MG63 (cell line): ENCODE data around the gene ITSN1. TPM values are rescaled to one million over a fixed set of nuclear protein-coding genes. Genes with fewer than 3 reads are reported as not detected.

ENCODE experiments used
- DNase-seq: peaks from one replicate; pipeline ENCODE4 v3.0.0-alpha.2; 2020
- H3K27me3 ChIP-seq: fragments of 250-450 bp; sonication (Bioruptor Pico); 2 replicates; pipeline ENCODE4 v1.5.1; 2020; ENCODE audit warnings: mild to moderate bottlenecking, moderate library complexity
- H3K36me3 ChIP-seq: fragments of 250-450 bp; sonication (Bioruptor Pico); 2 replicates; pipeline ENCODE4 v1.5.1; 2020; ENCODE audit warnings: mild to moderate bottlenecking, moderate library complexity
- H3K4me3 ChIP-seq: fragments of 250-450 bp; sonication (Bioruptor Pico); 2 replicates; pipeline ENCODE4 v1.5.1; 2020; ENCODE audit warnings: mild to moderate bottlenecking, moderate library complexity
- H3K9me3 ChIP-seq: fragments of 250-450 bp; sonication (Bioruptor Pico); 2 replicates; pipeline ENCODE4 v1.5.1; 2020; ENCODE audit warnings: mild to moderate bottlenecking, moderate library complexity
- total RNA-seq: library from RNA; depleted of rRNA; stranded (reverse); fragments of >200 nt; shearing (Covaris generic); gene quantifications from 2 replicates; pipeline ENCODE4 v1.2.3, GENCODE V29; 2014; ENCODE audit warnings: low replicate concordance

The ITSN1 gene
- total RNA-seq, 1 experiment from 2014 or later, result 7.7 TPM

DNA sequence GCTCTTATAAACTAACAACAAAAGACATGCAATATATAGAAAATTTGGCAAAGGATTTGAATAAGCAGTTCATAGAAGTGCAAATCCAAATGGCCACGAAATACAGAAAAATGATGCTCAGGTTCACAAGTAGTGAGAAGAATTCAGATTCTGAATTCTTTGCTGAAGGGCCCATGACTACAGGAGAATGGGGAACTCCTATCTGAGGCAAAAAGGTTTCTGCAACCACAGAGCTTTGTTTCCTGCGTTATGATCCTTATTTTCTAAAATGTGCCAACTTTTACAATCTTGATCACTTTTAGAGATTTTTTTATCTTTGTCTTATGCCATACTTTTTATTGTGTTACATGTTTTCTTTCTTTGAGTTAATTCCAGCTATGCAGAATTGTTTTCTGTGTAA is 91.3 kb downstream of the ITSN1 start:
- no peaks in the 10 kb centered on the region for H3K27me3 ChIP-seq

DNA sequence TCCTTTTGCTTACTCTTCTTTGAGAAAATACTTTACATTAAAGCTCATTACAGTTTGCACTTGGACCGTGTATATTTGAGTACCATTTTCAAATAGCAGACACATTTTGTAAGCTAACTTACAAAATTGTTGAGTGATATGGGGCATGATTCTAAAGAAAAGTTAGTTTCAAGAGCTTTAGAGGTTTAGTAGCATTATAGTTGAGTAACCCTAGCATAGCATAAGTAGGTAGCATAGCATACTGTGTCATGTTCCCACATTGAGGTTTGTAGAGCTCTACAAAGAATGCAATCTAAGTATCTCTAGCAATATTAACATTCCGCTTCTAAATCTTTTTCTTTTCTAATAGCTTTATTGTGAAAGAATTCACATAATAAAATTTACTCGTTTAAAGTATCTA is 92.0 kb downstream of the ITSN1 start:
- Histone ChIP-seq H3K36me3 (no peaks in the 10 kb centered on the region; the same call in 1 of the 2 replicates), H3K9me3 (no peaks in the 10 kb centered on the region), H3K4me3 (no peak overlapping the region), H3K27me3 (no peaks in the 10 kb centered on the region)
- DNase-seq, result no peak

More for the DNA sequence above, 91.3 kb downstream of the ITSN1 start:
- DNase-seq, result no peak
- Histone ChIP-seq H3K9me3 (no peaks in the 10 kb centered on the region), H3K4me3 (no peak overlapping the region), H3K36me3 (no peaks in the 10 kb centered on the region)

DNA sequence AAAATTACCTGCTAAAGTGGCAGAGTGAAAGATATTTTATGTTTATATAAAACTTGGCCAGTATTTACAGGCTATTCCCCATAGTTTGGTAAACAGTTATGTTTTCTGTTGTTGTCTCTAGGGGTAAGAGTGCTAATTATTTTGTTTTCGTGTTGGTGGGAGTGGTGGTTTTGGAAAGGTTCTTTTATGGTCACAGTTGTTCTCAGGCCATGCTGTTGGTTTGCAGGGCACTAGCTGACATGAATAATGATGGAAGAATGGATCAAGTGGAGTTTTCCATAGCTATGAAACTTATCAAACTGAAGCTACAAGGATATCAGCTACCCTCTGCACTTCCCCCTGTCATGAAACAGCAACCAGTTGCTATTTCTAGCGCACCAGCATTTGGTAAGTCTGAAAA is 92.5 kb downstream of the ITSN1 start:
- H3K9me3 ChIP-seq, result no peaks in the 10 kb centered on the region
- DNase-seq, result no peak
- no peaks in the 10 kb centered on the region; the same call in 1 of the 2 replicates for H3K36me3 ChIP-seq
- H3K4me3 ChIP-seq, result no peak overlapping the region
- no peaks in the 10 kb centered on the region for H3K27me3 ChIP-seq

DNA sequence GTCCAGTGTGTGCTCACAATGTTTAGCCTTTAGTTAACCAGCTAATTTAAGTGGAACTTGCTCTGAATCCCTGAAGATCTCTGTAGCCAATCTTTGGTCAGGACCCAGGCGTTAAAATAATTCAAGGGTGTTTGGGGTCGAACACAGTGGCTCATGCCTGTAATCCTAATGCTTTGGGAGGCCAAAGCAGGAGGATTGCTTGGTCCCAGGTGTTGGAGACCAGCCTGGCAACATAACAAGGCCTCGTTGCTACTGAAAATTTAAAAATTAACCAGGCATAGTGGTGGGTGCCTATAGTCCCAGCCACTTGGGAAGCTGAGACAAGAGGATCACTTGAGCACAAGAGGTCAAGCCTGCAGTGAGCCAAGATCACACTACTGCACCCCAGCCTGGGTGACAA is 94.3 kb downstream of the ITSN1 start:
- no peaks in the 10 kb centered on the region; the same call in 1 of the 2 replicates for H3K36me3 ChIP-seq
- H3K27me3 ChIP-seq, result no peaks in the 10 kb centered on the region
- H3K9me3 ChIP-seq, result no peaks in the 10 kb centered on the region
- no peak for DNase-seq
- H3K4me3 ChIP-seq, result no peak overlapping the region

DNA sequence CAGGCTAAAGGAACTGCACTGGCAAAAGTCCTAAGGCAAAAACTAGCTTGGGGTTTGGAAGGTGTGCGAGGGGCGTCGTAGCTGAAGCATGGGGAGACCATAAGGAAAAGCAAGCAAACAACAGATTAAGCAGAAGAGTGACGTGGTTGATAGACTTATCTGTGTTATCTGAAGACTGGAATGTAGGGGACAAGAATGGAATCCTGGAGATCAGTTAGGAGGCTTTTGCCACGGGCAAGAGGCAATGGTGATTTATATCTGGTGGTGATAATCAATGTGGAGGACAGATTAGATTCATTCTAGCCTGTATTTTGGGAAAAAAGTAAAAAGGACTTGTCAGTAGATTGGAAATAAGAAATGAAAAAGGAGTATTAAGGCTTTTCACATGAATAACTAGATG is 97.4 kb downstream of the ITSN1 start:
- Histone ChIP-seq H3K36me3 (no peaks in the 10 kb centered on the region; the same call in 1 of the 2 replicates), H3K4me3 (no peak overlapping the region), H3K9me3 (no peaks in the 10 kb centered on the region), H3K27me3 (no peaks in the 10 kb centered on the region)
- no peak for DNase-seq

DNA sequence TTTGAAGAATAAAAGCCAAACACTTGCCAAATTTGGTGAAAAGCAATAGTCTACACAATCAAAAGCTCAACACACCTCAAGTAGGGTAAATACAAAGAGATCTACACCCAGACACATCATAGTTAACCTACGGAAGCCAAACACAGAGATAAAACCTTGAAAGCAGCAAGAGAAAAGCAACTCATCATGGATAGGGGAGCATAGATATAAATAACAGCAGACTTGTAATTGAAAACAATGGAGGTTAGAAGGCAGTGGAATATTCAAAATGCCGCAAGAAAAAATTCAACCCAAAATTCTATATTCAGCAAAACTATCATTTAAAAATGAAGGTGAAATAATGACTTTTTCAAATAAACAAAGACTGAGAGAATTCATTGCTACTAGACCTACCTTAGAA is 105.1 kb downstream of the ITSN1 start:
- Histone ChIP-seq H3K4me3 (no peak overlapping the region), H3K36me3 (peaks cover 11% of the 10 kb centered on the region; the same call in 1 of the 2 replicates), H3K27me3 (no peaks in the 10 kb centered on the region), H3K9me3 (peaks cover 20% of the 10 kb centered on the region)
- DNase-seq, result no peak

DNA sequence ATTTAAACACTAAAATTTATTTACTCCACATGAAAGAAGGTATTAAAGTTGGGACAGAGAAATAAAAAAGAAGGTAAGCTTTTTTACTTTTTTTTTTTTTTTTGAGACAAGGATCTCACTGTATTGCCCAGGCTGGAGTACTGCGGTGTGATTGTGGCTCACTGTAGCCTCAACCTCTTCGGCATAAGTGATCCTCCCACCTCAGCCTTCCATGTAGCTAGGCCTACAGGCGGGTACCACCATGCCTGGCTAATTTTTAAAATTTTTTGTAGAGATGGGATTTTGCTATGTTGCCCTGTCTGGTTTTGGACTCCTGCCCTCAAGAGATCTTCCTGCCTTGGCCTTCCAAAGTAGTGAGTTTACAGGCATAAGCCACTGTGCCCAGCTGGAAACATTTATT is 106.6 kb downstream of the ITSN1 start:
- peaks cover 11% of the 10 kb centered on the region; the same call in 1 of the 2 replicates for H3K36me3 ChIP-seq

DNA sequence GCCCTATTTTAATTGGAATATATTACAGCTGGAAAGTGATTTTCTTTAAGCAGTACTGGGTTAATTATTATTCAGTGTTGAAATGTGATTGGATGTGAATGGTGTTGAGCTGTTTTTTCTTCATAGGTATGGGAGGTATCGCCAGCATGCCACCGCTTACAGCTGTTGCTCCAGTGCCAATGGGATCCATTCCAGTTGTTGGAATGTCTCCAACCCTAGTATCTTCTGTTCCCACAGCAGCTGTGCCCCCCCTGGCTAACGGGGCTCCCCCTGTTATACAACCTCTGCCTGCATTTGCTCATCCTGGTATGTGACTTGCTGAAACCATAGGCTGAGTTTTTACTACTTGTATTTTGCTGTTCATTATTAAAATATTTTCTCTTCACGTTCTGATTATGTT is 107.7 kb downstream of the ITSN1 start:
- H3K27me3 ChIP-seq, result no peaks in the 10 kb centered on the region
- H3K36me3 ChIP-seq, result peaks cover 11% of the 10 kb centered on the region; the same call in 1 of the 2 replicates
- H3K4me3 ChIP-seq, result no peak overlapping the region
- H3K9me3 ChIP-seq, result peaks cover 20% of the 10 kb centered on the region
- DNase-seq, result no peak

More for the DNA sequence above, 106.6 kb downstream of the ITSN1 start:
- DNase-seq, result no peak
- Histone ChIP-seq H3K4me3 (no peak overlapping the region), H3K9me3 (peaks cover 20% of the 10 kb centered on the region), H3K27me3 (no peaks in the 10 kb centered on the region)

DNA sequence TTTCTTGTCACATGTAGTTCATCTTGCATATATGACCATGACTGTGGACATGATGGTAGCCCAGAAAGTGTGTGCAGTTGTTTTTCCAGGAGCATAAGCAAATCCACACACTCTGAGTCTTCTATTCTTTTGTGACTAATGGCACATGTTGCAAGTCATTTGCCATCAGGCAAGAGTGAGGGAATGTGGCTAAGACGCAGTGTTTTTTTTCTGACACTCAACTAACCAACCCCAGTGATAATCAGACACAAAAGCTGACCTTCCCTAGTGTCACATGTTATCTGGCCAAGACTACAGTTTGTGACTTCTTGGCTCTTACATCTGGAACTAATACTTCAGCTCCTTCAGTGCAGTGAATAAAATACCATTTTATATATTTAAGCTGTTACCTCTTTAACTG is 108.8 kb downstream of the ITSN1 start:
- Histone ChIP-seq H3K27me3 (no peaks in the 10 kb centered on the region), H3K36me3 (peaks cover 6% of the 10 kb centered on the region; the same call in 1 of the 2 replicates), H3K9me3 (peaks cover 20% of the 10 kb centered on the region), H3K4me3 (no peak overlapping the region)
- no peak for DNase-seq

DNA sequence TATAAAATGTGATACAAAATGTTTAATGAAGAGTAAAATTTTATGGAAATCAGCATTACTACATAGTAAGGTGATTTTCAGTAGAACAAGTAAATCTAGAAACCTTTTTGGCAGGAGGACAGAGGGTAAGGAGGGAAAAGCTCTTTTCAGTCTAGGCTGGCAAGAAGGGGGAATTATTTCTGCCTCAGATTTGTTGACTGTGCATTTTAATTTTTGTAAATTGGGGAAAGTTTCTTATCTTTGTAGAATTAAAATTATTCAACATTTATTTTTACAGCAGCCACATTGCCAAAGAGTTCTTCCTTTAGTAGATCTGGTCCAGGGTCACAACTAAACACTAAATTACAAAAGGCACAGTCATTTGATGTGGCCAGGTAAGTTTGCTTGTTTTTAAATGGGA is 109.2 kb downstream of the ITSN1 start:
- Histone ChIP-seq H3K9me3 (peaks cover 16% of the 10 kb centered on the region), H3K36me3 (peaks cover 6% of the 10 kb centered on the region; the same call in 1 of the 2 replicates), H3K27me3 (no peaks in the 10 kb centered on the region), H3K4me3 (no peak overlapping the region)
- no peak for DNase-seq

DNA sequence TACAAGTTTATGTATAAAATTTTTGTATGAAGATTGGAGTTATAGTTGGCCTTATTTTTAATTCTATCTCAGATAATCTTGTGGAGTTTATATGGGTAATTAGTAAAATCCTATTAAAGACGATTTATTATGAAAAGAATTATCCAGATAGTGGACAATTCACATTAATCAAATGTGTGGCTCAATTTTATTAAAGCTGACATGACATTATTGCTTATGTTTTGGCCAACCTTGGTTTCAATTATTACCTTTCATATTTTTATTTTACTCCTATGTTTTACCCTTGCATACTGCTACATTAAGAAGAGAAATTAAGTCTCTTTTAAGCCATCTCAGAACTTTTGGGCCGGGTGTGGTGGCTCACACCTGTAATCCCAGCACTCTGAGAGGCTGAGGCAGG is 110.0 kb downstream of the ITSN1 start:
- no peaks in the 10 kb centered on the region for H3K27me3 ChIP-seq
- DNase-seq, result no peak
- H3K9me3 ChIP-seq, result peaks cover 9% of the 10 kb centered on the region
- no peak overlapping the region for H3K4me3 ChIP-seq
- peaks cover under 1% of the 10 kb centered on the region; the same call in 1 of the 2 replicates for H3K36me3 ChIP-seq

DNA sequence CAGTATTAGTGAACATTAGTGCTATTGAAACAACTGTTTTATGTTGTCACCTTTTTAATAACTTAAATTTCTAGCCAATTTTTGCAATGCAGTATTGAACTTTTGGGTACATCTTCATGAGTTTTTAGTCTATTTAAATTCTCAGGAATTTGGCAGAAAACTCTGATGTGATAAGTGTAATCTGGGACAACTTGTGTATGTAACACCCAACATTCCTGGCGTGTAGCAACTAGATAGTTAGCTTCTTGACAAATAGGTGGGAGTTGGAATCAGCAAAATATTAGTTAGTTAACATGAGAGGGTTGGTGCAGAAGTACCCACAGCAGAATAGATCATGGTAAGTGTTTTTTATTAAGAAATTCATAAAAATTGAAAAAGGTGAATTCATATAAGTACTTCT is 111.6 kb downstream of the ITSN1 start:
- Histone ChIP-seq H3K27me3 (no peaks in the 10 kb centered on the region), H3K9me3 (no peaks in the 10 kb centered on the region), H3K4me3 (no peak overlapping the region), H3K36me3 (no peaks in the 10 kb centered on the region; the same call in 1 of the 2 replicates)
- DNase-seq, result no peak

DNA sequence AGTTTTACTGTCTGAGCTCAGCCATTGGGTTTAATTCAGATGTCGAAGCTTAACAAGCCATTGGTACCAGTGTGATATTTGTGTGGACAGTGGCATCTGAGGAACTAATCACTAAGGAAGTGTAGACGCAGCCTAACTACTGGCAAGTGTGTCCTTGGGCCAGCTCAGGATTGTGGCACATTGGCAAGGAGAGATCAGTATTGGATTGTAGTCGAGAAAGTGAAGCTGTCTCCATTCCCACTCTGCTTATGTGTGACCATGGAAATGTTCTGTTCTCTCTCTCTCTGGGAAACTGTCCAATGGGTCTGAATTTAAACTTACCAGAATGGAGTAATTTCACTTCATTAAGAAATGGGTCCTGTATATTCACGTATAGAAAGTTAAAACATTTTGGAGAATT is 112.2 kb downstream of the ITSN1 start:
- Histone ChIP-seq H3K36me3 (no peaks in the 10 kb centered on the region; the same call in 1 of the 2 replicates), H3K4me3 (no peak overlapping the region), H3K27me3 (no peaks in the 10 kb centered on the region), H3K9me3 (no peaks in the 10 kb centered on the region)
- no peak for DNase-seq

DNA sequence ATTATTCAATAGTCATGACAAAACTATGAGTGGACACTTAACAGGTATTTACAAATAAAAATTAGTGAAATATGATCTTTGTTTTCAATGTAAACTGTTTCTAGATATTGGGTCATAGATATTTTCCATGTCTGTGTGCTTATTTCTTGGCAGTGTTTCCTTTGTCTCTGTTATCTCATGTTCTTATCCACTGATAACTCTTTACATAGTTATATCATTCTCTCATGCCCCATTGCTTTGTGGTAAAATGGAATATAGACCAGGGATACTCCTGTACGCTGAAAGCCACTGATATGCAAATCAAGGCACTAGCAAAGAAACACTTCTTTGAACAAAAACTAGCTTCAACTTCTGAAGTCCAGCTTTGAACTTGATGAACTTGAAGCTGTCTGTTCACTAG is 113.1 kb downstream of the ITSN1 start:
- no peaks in the 10 kb centered on the region for H3K27me3 ChIP-seq
- H3K9me3 ChIP-seq, result no peaks in the 10 kb centered on the region

DNA sequence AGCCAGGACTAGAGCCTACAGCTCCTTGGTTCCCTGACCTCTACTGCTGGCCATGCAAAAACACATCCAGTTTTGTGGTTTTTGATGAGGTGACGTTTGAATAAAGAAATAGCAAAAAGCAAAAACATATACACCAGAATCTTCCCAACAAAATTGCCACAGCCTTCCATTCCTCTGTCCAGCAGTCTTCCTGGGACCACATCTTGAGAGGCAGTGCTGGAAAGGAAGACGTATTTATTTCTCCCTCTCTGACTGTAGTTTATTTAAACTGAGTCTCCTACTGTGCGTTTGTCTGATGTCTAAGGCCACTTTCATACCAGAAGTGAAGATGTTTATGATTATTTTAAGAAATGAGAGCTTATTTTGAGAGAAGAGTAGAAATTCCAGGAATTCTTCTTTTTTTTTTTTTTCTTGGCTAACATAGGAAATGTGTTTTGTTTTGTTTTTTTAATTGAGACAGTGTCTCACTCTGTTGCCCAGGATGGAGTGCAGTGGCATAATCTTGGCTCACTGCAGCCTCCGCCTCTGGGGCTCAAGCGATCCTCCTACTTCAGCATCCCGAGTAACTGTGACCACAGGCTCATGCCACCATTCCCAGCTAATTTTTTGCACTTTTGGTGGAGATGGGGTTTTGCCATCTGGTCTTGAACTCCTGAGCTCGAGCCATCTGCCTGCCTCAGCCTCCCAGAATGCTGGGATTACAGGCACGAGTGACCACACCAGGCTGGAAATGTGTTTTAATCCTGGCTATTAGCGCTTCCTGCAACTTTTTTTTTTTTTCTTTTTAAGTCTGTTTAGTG is 118.5 kb downstream of the ITSN1 start:
- Histone ChIP-seq H3K27me3 (no peaks in the 10 kb centered on the region), H3K36me3 (no peaks in the 10 kb centered on the region; the same call in 1 of the 2 replicates), H3K9me3 (no peaks in the 10 kb centered on the region), H3K4me3 (peak overlapping the region; percentile 22)
- peak; percentile 75 for DNase-seq

More for the DNA sequence above, 113.1 kb downstream of the ITSN1 start:
- DNase-seq, result no peak
- Histone ChIP-seq H3K4me3 (no peak overlapping the region), H3K36me3 (no peaks in the 10 kb centered on the region; the same call in 1 of the 2 replicates)

DNA sequence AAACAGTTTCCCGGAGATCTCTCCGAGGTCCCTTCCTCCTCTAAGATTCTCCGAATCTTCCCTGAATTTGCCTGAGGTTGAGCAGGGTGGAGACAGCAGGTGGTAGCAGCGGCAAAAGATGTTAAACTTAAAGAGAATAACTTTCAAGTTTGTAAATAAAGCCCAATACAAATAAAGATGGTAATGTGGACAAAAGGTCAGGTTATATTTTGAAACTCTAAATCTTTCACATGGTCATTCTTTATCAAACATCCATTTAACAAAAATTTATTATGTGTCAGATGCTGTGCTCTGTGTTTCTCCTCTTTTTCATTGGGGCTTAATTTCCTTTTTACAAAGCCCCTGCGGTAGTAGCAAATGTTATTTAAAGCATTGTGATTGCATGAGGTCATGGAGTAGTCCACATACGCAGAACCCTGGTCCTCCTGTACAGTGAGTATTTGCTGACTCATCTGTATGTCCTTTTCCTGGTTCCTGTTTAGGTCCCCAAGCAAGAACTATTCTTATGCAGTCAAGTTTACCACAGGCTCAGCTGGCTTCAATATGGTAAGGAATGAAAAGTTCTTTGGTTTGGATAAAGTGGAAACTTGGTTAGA is 119.2 kb downstream of the ITSN1 start:
- DNase-seq, result peak; percentile 47
- Histone ChIP-seq H3K27me3 (no peaks in the 10 kb centered on the region), H3K4me3 (peak overlapping the region; percentile 22), H3K36me3 (peaks cover 5% of the 10 kb centered on the region), H3K9me3 (no peaks in the 10 kb centered on the region)

DNA sequence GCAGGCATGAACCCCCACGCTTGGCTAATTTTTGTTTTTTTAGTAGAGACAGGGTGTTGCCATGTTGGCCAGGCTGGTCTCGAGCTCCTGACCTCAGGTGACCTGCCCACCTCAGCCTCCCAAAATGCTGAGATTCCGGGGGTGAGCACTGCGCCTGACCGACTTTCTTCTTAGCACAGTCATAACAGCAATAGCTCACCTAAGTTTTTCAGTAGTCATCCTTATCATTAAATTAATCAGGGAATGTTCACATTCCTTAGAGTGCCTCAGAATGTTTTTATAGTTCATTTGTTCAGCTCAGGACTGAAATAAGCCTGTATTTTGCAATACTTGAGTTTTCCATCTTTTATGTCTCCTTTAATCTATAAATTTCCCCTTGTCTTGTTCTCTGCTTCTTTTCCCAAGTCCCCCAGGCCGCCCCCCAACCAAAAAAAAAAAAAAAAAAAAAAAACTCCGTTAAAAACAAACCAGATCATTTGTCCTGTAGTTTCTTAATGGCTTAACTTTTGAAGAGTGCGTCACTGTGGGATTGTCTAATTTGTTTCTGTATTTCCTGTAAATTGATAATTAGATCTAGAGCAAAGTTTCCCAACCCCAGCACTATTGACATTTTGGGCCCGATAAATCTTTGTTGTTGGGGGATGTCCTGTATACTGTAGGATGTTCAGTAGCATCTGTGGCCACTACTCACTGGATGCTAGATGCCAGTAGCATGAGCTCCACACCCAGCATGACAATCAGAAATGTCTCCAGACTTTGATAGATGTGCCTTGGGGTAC is 120.7 kb downstream of the ITSN1 start:
- DNase-seq, result no peak
- peaks cover 5% of the 10 kb centered on the region for H3K36me3 ChIP-seq
- no peaks in the 10 kb centered on the region for H3K9me3 ChIP-seq
- no peaks in the 10 kb centered on the region for H3K27me3 ChIP-seq
- H3K4me3 ChIP-seq, result no peak overlapping the region
